ENCODE results near the gene HEXIM1.

The HEXIM1 gene

DNA sequence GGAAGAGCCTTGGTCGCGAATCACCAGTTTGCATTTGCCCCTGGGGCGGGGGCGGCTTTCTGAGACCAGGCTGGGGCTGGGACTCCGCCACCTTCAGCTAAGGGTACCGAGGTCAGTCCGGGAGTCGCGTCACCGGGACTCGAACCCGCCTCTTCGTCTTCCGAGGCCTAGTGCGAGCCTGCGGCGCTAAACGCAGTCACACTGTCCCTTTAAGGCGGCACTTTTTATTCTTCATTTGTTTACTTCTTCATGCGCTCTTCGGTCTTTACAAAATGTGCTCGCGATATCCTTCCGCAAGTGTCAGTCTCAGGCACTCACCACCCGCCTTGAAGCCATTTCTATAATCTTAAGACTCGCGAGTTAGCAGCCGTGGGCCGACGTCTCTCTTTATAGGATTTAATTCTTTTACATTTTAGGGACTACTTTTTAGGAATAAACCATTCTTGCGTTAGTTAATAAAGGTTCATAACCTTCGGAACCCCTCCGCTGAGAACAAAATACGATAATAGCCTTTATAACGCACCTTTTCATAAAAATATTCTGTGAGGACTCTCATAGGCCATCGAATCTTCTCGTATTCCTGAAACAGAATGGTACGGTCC lies 593 bp upstream of the HEXIM1 start:
- peak; percentile 87 for DNase-seq

DNA sequence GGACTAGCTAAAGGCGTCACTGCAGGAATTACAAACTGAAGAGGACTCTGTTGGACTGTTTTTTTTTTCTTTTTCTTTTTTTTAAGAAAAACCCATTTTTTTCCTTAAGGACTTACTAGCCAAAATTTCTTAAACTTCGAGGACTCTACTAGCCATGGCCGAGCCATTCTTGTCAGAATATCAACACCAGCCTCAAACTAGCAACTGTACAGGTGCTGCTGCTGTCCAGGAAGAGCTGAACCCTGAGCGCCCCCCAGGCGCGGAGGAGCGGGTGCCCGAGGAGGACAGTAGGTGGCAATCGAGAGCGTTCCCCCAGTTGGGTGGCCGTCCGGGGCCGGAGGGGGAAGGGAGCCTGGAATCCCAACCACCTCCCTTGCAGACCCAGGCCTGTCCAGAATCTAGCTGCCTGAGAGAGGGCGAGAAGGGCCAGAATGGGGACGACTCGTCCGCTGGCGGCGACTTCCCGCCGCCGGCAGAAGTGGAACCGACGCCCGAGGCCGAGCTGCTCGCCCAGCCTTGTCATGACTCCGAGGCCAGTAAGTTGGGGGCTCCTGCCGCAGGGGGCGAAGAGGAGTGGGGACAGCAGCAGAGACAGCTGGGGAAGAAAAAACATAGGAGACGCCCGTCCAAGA lies 878 bp downstream of the HEXIM1 start:
- peak; percentile 88 for DNase-seq

DNA sequence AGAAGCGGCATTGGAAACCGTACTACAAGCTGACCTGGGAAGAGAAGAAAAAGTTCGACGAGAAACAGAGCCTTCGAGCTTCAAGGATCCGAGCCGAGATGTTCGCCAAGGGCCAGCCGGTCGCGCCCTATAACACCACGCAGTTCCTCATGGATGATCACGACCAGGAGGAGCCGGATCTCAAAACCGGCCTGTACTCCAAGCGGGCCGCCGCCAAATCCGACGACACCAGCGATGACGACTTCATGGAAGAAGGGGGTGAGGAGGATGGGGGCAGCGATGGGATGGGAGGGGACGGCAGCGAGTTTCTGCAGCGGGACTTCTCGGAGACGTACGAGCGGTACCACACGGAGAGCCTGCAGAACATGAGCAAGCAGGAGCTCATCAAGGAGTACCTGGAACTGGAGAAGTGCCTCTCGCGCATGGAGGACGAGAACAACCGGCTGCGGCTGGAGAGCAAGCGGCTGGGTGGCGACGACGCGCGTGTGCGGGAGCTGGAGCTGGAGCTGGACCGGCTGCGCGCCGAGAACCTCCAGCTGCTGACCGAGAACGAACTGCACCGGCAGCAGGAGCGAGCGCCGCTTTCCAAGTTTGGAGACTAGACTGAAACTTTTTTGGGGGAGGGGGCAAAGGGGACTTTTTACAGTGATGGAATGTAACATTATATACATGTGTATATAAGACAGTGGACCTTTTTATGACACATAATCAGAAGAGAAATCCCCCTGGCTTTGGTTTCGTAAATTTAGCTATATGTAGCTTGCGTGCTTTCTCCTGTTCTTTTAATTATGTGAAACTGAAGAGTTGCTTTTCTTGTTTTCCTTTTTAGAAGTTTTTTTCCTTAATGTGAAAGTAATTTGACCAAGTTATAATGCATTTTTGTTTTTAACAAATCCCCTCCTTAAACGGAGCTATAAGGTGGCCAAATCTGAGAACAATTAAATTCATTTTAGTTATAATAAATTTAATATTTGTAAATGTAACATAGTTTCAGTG lies 1.7 kb downstream of the HEXIM1 start:
- DNase-seq, result peak; percentile 56

DNA sequence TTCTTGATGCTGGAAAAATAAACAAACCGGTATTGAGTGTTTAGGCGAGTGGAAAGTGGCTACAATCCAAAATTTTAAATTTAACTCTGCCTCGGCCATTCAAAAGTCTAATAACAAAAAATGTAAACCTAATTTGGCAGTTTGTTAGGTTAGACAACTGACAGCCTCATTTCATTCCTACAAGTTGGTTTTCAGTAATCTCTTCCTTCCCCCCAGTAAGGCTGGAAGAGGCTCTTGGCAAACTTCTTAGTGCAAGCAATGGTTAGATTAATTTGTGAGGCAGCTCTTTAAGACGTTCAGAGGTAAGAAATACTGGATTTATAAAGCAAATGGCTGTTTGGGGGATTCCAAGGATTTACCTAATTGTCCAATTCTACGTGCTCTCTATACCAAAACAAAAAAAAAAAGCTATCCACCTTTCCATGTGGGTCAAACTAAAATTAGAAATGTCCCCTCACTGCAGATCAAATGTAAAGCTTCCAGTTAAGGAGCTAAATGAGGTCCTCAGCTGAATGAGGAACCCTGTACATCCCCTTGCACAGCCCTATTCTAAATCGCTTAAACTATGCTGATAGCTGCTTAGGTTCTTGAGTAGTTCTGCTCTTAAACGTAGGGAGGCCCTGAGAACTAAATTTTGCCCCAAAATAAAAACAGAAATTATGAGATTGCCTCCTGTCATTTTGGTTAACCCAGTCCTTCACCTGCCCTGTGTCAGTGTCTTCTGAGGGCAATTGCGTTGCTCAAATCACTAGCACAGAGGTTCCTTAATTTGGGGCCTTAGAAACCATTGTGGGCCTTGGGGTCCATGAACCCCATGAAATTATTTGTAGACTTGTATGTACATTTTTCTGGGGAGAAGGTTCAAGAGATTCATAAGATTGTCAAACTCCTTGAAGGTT lies 2.9 kb downstream of the HEXIM1 start:
- no peak for DNase-seq

DNA sequence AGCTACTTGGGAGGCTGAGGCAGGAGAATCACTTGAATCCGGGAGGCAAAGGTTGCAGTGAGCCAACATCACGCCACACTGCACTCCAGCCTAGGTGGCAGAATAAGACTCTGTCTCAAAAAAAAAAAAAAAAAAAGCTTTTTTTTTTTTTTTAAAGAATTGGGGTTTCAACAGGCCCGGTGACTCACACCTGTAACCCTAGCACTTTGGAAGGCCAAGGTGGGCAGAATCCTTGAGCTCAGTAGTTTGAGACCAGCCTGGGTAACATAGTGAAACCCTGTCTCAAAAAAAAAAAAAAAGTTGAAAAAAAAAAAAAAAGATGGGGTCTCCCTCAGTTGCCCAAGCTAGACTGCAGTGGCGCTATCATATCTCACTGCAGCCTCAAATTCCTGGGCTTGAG lies 6.8 kb downstream of the HEXIM1 start:
- DNase-seq, result no peak

DNA sequence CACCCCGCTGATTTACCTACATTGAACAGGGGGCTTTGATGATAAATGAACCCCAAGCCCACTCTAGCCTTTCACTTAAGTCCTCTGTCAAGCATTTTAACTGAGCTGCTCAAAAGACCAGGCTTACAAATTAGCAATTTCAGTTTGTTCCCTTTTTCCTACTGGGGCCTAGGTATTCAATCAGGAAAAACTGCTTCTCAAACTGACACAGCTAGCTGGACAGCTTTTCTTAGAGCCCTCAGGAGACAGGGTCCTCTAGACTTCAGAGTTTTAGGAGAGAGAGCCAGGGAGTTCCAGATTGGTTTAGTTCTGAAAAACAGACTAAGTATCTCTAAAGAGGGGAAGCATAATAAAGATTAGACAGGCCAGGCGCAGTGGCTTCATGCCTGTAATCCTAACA lies 7.2 kb downstream of the HEXIM1 start:
- no peak for DNase-seq

DNA sequence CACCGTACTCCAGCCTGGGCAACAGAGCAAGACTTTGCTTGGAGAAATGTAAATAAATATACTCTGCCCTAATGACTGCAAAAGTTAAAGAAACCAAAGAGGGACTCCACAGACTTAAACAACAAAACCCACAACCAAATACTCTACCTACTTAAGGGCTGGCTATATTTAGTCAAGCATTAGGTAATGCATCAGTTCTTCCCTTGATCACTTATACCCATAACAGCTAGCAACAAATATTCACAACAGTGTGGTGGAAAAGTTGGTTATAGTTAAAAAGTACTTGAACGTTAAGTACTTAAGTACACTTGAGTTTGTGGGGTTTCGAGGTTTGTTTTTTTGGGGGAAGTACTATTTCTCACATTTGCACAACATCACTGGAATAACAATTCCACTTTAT lies 8.0 kb downstream of the HEXIM1 start:
- DNase-seq, result no peak

DNA sequence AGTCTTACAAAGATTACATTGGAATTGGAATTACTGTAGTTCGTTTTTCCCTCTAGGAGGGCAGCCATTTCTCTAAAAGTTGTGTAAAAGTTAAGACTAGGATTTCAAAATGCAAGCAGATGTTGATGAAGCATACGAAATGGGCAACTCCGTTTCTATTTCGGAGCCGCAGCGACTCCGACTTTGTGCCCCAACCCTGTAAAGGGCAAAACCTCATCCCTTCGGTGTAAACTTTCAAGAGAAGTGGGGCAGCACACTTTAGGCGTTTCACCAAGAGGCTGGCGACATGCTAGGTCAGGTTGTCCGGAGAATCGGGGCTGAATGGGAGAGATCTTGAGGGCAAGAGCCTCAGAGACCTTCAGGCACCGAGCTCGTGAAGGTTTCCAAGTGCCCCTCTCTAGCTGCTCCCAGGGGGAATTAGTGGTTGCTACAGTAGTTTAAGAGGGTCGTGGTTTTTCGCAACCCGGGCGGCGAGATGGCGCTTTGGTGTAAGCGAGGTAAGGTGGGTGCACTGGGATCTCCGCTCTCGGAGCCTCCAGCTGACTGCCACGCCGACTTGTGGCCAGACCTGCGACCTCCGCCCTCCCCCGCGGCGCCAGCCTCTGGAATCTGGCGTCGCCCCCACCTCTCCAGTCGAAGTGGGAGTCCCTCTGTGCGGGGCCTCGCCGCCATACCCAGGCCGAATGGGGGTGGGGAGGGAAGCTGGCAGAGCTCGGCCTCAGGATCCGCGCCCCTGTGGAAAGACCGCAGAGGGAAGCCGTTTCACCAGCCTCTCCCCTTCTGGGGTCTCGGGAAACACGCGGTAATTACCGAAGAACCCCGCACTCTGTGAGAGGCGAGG lies 12.4 kb downstream of the HEXIM1 start:
- peak; percentile 64 for DNase-seq

DNA sequence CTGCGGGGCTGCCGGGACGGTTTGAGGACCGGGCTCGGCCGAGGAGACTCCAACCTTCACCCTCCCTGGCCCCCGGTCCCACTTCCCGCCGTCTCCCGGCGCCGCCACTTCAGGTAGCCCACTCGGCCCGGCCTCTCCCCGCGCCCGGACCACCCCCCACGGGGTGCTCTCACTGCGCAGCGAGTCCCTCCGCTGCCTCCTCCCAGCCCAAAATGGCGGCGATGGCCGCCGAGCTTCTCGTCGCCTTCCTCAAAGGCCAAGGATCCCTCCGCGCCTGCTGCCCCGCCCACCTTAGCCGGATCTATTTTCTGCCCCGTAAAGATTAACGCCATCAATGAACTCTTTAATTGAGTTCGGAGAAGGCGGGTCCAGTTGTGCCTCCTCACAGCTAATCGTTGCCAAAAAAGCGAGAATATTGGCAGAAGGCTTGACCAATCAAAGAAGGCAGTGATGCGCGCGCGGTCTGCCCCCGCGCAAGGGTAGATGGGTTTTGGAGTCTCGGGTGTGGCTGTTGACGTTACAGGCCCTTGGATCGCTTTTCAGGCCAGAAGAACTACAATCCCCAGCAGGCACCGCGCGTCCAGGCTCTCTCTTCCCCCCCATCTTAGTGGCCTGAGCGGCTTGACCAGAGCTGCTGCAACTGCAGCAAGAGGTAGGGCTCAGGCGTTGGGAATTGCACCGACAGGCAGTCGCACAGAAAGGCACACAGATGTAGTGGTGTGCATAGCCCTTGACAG lies 13.2 kb downstream of the HEXIM1 start, which contains the start of gene HEXIM2:
Gene HEXIM2 (plus strand): TSS at position 588 of the 737 bp plus-strand sequence. CDS start 919 bp downstream, outside the sequence.
- DNase-seq, result peak; percentile 99

DNA sequence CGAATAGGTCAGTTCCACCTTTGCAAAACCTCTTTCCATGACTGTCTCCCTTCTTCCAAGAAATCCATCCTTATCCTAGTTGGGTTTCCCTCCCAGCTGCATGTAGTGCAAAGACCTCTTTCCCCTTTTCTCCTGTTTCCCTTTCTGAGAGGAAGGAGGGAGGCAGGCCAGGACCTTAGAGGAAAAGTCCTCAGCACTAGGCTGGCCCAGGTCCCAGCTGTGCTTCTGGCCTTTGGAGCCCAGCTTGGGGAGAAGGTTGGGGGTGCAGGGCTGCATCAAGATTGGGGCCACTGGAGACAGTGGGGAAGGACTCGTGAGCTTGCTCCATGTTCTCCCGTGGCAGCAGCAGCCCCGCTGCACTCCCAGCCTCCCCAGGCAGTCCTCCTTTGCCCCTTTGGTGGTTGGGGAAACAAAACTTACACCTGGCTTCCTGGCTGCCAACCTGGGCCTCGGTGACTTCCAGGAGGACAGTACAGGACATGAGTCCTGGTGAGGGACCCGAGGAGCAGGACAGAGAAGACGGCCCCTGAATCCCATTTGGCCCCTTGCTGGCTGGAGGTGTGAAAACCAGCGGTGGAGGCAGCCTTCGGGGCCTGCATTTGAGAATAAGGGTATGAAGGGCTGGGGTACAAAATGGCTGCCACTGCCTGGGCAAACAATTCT lies 13.9 kb downstream of the HEXIM1 start:
- DNase-seq, result no peak

DNA sequence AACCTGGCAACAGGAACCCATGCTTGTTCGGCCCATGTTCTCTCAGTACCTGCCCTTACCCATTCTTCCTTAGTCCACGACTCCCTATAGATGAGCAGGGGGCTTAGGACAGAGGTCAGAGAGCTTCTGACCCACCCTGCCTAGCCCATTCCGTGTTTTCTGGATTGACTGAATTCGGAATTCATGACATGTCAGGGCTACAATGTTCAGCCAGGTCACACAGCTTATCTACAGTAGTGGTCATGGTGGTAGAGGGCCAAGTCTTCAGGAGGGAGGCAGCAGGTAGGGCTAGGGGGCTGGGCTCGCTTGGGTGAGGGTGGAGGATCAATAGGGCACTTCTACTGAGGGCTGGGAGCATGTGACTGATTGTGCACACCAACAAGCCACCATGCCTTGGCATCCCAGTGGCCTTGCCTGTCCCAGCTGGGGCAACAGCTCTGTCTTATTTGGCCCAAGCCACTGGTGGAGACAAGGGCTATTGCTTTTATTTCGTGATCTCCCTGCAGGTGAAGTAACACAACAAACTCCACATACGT lies 16.5 kb downstream of the HEXIM1 start:
- DNase-seq, result no peak

DNA sequence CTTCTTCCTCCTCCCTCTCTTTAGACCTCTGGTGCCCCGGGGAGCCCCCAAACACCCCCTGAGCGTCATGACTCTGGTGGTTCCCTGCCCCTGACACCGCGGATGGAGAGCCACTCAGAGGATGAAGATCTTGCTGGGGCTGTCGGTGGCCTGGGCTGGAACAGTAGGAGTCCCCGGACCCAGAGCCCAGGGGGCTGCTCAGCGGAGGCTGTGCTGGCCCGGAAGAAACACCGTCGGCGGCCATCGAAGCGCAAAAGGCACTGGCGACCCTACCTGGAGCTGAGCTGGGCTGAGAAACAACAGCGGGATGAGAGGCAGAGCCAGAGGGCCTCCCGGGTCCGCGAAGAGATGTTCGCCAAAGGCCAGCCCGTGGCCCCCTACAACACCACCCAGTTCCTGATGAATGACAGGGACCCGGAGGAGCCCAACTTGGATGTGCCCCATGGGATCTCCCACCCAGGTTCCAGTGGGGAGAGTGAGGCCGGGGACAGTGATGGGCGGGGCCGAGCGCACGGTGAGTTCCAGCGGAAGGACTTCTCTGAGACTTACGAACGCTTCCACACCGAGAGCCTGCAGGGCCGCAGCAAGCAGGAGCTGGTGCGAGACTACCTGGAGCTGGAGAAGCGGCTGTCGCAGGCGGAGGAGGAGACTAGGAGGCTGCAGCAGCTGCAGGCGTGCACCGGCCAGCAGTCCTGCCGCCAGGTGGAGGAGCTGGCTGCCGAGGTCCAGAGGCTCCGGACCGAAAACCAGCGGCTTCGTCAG lies 20.9 kb downstream of the HEXIM1 start:
- no peak for DNase-seq

DNA sequence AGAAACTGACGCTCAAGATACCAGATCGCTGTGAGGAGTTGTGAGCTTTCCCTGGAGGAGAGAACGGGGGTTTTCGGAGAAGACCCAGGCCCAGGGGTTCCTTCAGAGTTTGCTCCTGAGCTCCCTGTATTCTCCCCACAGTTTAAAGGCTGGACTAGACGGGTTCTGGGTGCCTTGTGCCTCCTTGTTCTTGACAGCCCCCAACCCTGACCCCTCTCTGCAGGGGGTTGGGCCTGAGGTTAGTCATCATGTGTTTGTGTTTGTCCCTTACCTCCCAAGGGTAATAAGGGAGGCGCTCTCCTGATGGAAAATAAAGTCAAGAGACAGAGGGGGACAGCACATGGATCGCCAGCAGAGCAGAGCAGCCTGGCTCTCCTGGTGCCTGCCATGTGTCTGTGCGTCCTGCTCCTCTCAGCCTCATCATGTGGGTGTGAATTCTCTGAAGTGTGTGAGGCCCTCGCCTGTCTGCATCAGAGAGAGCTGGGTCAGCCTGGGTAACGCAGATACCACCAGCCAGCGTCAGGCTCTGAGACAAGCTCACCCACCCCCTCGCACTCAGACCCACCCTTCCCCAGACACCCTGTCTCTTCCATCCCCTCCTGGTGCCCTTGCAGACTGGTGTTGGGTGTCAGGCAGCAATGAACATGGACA lies 22.1 kb downstream of the HEXIM1 start:
- DNase-seq, result no peak

DNA sequence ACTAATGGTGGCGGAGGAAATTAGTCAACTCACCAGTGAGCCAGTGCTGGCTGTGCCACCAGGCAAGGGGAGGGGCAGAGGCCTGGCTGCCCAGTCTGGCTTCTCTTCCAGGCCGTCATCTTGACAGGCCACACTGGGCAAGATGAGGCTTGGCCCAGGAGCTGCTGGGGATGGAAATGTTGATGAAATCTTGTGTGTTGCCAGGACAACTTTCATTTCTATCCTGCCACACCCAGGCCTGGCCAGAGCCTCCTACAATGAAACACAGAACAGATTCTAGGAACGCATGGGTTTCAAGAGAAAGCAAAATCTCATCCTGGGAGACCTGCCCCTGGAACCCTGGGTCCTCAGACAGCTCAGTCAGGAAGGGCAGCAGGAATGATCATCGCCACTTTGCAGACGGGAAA lies 22.7 kb downstream of the HEXIM1 start:
- DNase-seq, result no peak

DNA sequence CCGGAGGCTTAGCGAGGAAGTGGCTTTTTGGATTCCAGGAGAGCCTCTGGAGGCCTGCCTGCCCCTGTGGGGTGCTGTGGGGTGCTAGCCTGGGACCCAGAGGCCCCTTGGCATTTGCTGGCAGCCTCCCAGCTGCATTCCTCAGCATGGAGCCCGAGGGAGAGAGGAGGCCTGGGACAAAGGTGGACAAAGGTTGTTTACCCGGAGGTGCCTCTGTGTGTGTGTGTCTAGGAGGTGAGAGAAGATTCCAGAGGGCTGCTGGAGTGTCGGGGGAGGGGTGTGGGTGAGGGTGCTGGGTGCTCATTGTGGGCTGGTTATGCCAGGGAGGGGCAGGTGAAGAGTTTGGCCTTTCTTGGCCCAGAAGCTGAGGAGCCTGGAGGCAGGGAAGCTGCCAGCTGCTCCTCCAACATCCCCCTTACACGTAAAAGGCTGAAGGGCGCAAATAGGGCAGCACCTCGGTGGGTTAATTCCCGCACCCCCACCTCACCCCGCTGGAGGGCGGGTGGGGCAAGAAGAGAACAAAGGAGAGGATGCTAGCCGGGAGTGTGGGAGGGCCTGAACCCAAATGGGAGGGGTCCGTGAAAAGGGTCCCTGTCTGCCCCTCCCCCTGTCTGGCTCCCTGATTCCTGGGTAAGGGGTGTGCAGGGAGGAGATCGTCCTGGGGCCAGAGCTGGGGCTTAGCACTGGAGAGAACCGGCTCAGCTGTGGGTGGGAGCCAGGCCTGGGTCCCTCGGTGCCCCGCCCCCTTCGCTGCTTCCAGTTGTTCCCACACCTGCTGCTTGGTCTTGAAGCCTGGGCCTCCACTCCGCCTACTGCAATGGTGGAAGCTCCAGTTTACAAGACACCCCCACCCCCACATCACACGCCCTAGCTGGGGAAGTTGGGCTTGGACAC lies 23.3 kb downstream of the HEXIM1 start:
- DNase-seq, result no peak

DNA sequence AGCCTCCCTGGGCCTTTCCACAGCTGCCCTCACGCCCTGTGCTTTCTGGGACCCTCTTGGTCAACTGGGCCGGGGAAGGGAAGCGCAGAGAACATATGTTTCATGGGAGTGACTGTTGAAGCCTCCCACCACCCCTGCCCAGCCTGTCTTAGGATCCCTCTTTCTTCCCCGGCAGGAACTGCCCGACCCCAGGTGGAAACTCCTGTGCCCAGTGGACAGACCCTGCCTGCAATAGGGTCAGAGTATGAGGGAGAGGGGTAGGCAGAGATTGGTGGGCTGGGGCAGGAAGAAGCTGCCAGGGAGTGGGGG lies 23.9 kb downstream of the HEXIM1 start:
- no peak for DNase-seq

DNA sequence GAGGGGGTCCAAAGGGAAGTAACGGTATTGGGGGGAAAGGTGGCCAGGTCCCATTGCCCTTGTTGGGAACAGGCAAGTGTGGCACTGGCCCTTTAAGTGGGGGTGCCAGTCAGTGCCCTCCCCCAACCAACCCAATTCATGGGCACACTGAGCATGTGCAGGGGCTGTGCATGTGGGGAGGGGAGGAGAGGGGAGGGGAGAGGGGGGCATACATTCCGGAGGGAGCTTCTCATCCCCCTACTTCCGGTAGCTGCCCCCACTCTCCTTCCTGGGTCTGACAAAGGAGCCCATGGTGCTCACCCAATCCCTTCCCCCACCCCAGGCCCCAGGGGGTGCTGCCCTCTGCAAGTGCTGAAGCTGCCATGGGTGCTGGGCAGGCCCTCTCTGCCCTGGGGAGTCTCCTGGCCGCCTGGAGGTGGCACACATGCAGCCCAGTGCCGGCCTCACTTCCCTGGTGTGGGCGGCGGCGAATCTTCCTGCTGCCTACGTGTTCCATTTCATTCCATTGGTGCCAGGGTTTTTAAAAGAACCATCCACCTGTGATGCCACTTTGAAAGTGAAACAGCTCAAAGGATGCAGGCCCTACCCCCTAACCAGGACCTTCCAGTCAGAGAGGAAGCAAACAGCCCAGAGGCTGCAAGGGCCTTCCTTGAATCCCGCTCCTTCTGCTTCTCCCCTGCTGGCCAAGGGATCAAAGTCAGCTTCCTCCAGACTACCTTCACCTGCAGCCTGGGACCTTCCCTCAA lies 24.4 kb downstream of the HEXIM1 start:
- DNase-seq, result peak; percentile 60
